ENCODE data around the gene CBLL1.

CBLL1 gene

GRCh38 chr7:107746006-107746405 lies 2.1 kb downstream of the CBLL1 start:
- no peak for DNase-seq

- no peak for DNase-seq
Measured at GRCh38 chr7:107751113-107751512, 7.2 kb downstream of the CBLL1 start.

GRCh38 chr7:107754642-107755041 lies 10.7 kb downstream of the CBLL1 start:
- no peak for DNase-seq

GRCh38 chr7:107758667-107759066 lies 14.7 kb downstream of the CBLL1 start:
- no peak for DNase-seq

GRCh38 chr7:107767391-107767790 lies 23.4 kb downstream of the CBLL1 start:
- DNase-seq: no peak

GRCh38 chr7:107768263-107768662 lies 24.3 kb downstream of the CBLL1 start:
- DNase-seq: no peak

GRCh38 chr7:107773027-107773426 lies 29.1 kb downstream of the CBLL1 start:
- no peak for DNase-seq

GRCh38 chr7:107777702-107778101 lies 33.8 kb downstream of the CBLL1 start:
- DNase-seq: no peak

GRCh38 chr7:107778283-107778682 lies 34.3 kb downstream of the CBLL1 start:
- no peak for DNase-seq

- DNase-seq: no peak
Measured at GRCh38 chr7:107779647-107780099, 35.7 kb downstream of the CBLL1 start.

GRCh38 chr7:107782374-107782773 lies 38.4 kb downstream of the CBLL1 start:
- no peak for DNase-seq

GRCh38 chr7:107783648-107784047 lies 39.7 kb downstream of the CBLL1 start:
- no peak for DNase-seq

GRCh38 chr7:107785170-107785569 lies 41.2 kb downstream of the CBLL1 start:
- DNase-seq: no peak

- DNase-seq: no peak
Measured at GRCh38 chr7:107785926-107786325, 42.0 kb downstream of the CBLL1 start.

GRCh38 chr7:107788216-107788615 lies 44.3 kb downstream of the CBLL1 start:
- DNase-seq: no peak

GRCh38 chr7:107788662-107789061 lies 44.7 kb downstream of the CBLL1 start:
- no peak for DNase-seq

- no peak for DNase-seq
Measured at GRCh38 chr7:107789647-107790046, 45.7 kb downstream of the CBLL1 start.

- DNase-seq: no peak
Measured at GRCh38 chr7:107792364-107792763, 48.4 kb downstream of the CBLL1 start.

- DNase-seq: no peak
Measured at GRCh38 chr7:107799647-107800264, 55.8 kb downstream of the CBLL1 start.

GRCh38 chr7:107803009-107803610 lies 59.2 kb downstream of the CBLL1 start, which contains the start of gene SLC26A3:
Gene SLC26A3 (minus strand): TSS chr7:107803223. CDS start chr7:107794509, 8,714 bp downstream.
- no peak for DNase-seq

- no peak for DNase-seq
Measured at GRCh38 chr7:107809179-107809578, 65.2 kb downstream of the CBLL1 start.

- DNase-seq: no peak
Measured at GRCh38 chr7:107810626-107811025, 66.7 kb downstream of the CBLL1 start.
